ENCODE results near the gene ECD. TPM values are rescaled to one million over a fixed set of nuclear protein-coding genes. Genes with fewer than 3 reads are reported as not detected.
A peak's percentile ranks its signal among the peaks of the same experiment; 100 is the strongest.

ECD gene
- polyA plus RNA-seq, 3 donors, result 14.1 to 20.2 (median 16.7) TPM

- H3K27me3 ChIP-seq (ENCODE audit: control insufficient read depth in 2 of 2, insufficient read depth in 2 of 2, low read length in 2 of 2), result no peaks in the 10 kb centered on the region
- Mint-ChIP-seq H3K27ac (peak overlapping the region in 1 of 7 donors; percentile 5), H3K27me3 (ENCODE audit: low read depth in 3 of 3) (no peaks in the 10 kb centered on the region), H3K36me3 (peaks cover 40 to 55% of the 10 kb centered on the region in 2 donors), H3K4me3 (no peak overlapping the region), H3K9me3 (no peaks in the 10 kb centered on the region), H3K4me1 (peaks cover 17% of the 10 kb centered on the region)
- peak overlapping the region in 1 of 2 donors; percentile 10 for H3K27ac ChIP-seq (ENCODE audit: low read depth in 1 of 2, low read length in 2 of 2)
- 100% methylated on average over 3 of the region's 3 CpGs for WGBS (ENCODE audit: insufficient coverage)
- no peak overlapping the region for H3K4me3 ChIP-seq (replicated peaks in 1 of 3; ENCODE audit: low read depth in 2 of 3, low read length in 3 of 3)
- H3K4me1 ChIP-seq (ENCODE audit: control insufficient read depth in 1 of 2, insufficient read depth in 2 of 2, low read length in 2 of 2), result peaks cover 0 to 8% of the 10 kb centered on the region in 2 donors
- TF ChIP-seq CTCF (IDR thresholded peaks at IDR 0.05), result no peak
- no peak for DNase-seq
- no peak overlapping the region for H3K9ac ChIP-seq (ENCODE audit: insufficient read depth, low read length, poor library complexity, severe bottlenecking)
- intact Hi-C loops (cut with micrococcal nuclease), result loop anchor here (5.0 to 10.0 kb wide), 3 partner anchors 47 to 799 kb away; partner anchors contain the start of gene NUDT13 (in 2 of the 2)
- H2AFZ ChIP-seq (ENCODE audit: insufficient read depth, low read depth, low read length, poor library complexity, severe bottlenecking), result no peak overlapping the region
- no peak overlapping the region for H3K4me2 ChIP-seq (replicated peaks; ENCODE audit: extremely low read depth, low read length, poor library complexity, severe bottlenecking)
- peaks cover 24 to 55% of the 10 kb centered on the region in 2 donors for H3K36me3 ChIP-seq (replicated peaks in 1 of 2; ENCODE audit: control insufficient read depth in 1 of 2, insufficient read depth in 2 of 2, low read length in 2 of 2)
- no peaks in the 10 kb centered on the region for H3K9me3 ChIP-seq (replicated peaks in 1 of 2; ENCODE audit: control insufficient read depth in 1 of 2, insufficient read depth in 1 of 2, low read length in 2 of 2)
- peaks cover 64% of the 10 kb centered on the region for H3K79me2 ChIP-seq (ENCODE audit: insufficient read depth, low read length)
- peaks cover 27% of the 10 kb centered on the region for H4K20me1 ChIP-seq (ENCODE audit: insufficient read depth, low read length)
These were observed 6.1 kb downstream of the ECD start for GRCh38 chr10:73161662-73162061.

- Histone ChIP-seq H3K27ac (ENCODE audit: low read depth in 1 of 2, low read length in 2 of 2) (peak overlapping the region in 1 of 2 donors; percentile 4), H3K27me3 (ENCODE audit: control insufficient read depth in 2 of 2, insufficient read depth in 2 of 2, low read length in 2 of 2) (no peaks in the 10 kb centered on the region), H3K9ac (ENCODE audit: insufficient read depth, low read length, poor library complexity, severe bottlenecking) (no peak overlapping the region), H3K4me2 (replicated peaks; ENCODE audit: extremely low read depth, low read length, poor library complexity, severe bottlenecking) (no peak overlapping the region), H3K4me1 (ENCODE audit: control insufficient read depth in 1 of 2, insufficient read depth in 2 of 2, low read length in 2 of 2) (peaks cover 0 to 3% of the 10 kb centered on the region in 2 donors), H3K36me3 (replicated peaks in 1 of 2; ENCODE audit: control insufficient read depth in 1 of 2, insufficient read depth in 2 of 2, low read length in 2 of 2) (peaks cover 30 to 61% of the 10 kb centered on the region in 2 donors), H2AFZ (ENCODE audit: insufficient read depth, low read depth, low read length, poor library complexity, severe bottlenecking) (no peak overlapping the region), H3K4me3 (replicated peaks in 1 of 3; ENCODE audit: low read depth in 2 of 3, low read length in 3 of 3) (no peak overlapping the region), H3K9me3 (replicated peaks in 1 of 2; ENCODE audit: control insufficient read depth in 1 of 2, insufficient read depth in 1 of 2, low read length in 2 of 2) (no peaks in the 10 kb centered on the region), H4K20me1 (ENCODE audit: insufficient read depth, low read length) (peaks cover 27% of the 10 kb centered on the region), H3K79me2 (ENCODE audit: insufficient read depth, low read length) (peaks cover 58% of the 10 kb centered on the region)
- TF ChIP-seq CTCF (IDR thresholded peaks at IDR 0.05), result no peak
- peaks cover 46 to 61% of the 10 kb centered on the region in 2 donors for H3K36me3 Mint-ChIP-seq
- no peak overlapping the region for H3K4me3 Mint-ChIP-seq
- no CpG with 5 or more reads among the region's 1 CpG for whole genome bisulfite sequencing (ENCODE audit: insufficient coverage)
- H3K9me3 Mint-ChIP-seq, result no peaks in the 10 kb centered on the region
- H3K4me1 Mint-ChIP-seq, result peaks cover 14% of the 10 kb centered on the region
- peak overlapping the region in 1 of 7 donors; percentile 21 for H3K27ac Mint-ChIP-seq
- DNase-seq, result no peak
- intact Hi-C loops (cut with micrococcal nuclease), result loop anchor here (5.0 to 10.0 kb wide), 3 partner anchors 46 to 799 kb away; partner anchors contain the start of gene NUDT13 (in 2 of the 2)
- H3K27me3 Mint-ChIP-seq (ENCODE audit: low read depth in 3 of 3), result no peaks in the 10 kb centered on the region
These were observed 6.7 kb downstream of the ECD start for GRCh38 chr10:73161079-73161478.
